HL-60/S4 (cell line): Measurements from ENCODE around the gene AMDHD2.
"Not testable (repeated sequence)": the region's sequence is repeated elsewhere in the genome, so short reads cannot be mapped to it uniquely, and the experiment has no call there.

ENCODE experiments used
- in situ Hi-C: fragments of 300-500 bp; cut with MboI; formaldehyde crosslinking; loops from 2 replicates; pipeline ENCODE4 v1.14.3; 2022; ENCODE audit warnings: low sequenced_read_pairs

Gene AMDHD2

DNA sequence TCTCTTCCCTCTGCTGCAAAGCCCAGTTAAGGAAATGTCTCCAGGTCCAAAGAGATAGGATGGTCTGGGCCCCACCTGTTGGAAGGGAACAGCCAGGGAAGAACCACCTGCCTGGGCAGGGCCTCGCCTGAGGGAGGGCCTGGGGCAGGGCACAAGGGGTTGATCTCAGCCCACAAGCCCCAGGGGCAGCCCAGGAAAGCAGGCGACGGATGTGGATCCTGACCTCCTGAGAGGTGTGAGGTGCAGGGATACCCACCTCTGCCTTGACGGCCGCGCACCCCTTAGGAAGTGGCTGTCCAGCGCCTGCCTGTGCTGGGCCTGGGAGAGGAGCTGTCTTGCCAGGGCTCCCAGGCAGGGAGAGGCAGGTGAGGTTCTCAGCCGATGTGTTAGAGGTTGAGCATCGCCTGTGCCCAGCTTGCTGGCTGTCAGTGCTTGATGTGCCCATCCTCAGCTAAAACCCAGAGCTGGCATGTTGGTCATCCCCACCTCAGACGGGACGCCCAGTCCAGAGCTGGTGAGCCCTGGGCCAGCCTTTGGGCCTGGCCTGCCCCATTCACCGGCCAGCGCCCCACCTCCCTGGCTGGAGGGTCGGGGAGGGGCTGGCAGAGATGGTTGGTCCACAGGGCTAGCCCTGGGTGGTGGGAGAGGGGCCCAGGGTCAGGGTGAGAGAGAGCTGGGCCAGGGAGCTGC is 10.6 kb downstream of the AMDHD2 start:
- in situ Hi-C loops: no loop called here

DNA sequence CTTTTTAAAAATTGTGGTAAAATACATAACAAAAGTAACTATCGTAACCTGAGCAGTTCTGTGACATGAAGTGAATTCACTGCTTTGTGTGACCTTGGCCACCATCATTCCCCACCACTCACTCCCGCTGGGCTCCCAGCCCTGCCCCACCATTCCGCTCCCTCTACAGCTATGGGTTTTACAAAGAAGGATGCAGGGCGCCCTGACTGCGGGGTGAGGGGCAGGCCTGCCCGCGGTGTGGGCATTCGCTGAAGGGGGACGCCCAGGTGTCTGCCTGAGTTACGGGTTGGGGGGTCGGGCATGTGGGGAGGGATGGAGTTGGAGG is 11.2 kb downstream of the AMDHD2 start, which contains the start of gene CEMP1:
Gene CEMP1, minus strand, starts transcription at position 38 of the 325 bp plus-strand sequence. CDS start 335 bp downstream, outside the sequence.
- in situ Hi-C loops: no loop called here

DNA sequence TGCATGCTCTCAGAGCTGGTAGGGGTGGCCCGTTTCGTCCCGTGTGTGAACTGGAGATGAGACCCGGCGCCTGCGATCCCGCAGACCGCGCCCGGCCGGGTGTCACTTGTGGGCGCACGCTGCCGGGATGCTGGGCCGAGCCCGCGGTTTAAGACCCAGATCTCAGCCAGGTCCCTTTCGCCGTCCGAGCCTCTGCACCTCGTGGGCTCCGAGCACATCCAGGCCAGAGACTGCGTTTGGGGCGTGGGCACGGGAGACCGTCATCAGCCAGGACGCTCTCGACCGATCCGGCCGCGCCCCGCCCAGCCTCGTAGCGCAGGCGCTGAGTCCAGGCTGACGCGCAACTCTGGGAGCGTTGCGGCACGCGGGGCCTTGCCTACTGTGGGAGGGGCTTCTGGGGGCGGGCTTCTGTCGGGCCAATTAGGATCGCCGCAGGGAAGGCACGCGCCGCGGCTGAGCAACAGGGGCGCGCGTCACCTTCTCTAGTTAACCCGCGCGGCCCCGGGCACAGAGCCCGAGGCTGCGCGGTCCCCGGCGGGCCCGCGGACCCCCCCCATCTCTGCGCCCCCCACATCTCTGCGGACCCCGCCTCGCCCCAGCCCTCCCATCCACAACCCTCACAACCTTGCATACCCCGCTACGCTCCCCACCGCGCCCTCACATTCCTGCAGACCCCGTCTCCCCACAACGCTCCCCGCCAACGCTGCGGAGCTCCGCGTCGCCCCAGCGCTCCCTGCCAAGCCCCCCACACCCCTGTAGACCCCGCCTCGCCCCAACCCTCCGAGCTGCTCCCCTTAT is 11.7 kb downstream of the AMDHD2 start:
- in situ Hi-C loops: no loop called here

DNA sequence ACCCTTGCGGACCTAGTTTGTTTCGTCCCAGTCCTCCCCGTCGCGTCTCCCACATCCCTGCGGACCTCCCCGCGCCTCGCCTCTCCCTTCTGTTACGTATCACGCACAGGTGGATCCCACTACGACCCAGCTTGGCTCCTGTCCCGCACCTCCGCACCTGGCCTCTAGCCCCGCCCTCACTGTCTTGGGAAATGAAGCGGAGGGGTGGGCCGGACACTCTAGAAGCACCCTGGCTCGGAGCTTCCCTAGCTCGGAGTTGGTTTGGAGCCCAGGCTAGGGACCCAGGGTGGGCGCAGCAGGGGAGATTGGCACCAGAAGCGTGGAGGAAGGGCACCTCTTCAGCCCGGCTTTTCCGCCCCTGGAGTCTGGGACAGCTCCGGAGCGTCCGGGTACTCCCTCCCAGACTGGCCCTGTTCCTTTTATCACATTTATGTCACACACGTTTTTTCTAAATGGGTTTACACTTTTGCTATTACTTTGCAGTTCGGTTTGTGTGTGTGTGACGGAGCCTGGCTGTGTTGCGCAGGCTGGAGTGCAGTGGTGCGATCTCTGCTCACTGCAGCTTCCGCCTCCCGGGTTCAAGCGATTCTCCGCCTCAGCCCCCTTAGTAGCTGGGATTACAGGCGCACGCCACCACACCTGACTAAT is 12.4 kb downstream of the AMDHD2 start:
- in situ Hi-C loops: no loop called here

DNA sequence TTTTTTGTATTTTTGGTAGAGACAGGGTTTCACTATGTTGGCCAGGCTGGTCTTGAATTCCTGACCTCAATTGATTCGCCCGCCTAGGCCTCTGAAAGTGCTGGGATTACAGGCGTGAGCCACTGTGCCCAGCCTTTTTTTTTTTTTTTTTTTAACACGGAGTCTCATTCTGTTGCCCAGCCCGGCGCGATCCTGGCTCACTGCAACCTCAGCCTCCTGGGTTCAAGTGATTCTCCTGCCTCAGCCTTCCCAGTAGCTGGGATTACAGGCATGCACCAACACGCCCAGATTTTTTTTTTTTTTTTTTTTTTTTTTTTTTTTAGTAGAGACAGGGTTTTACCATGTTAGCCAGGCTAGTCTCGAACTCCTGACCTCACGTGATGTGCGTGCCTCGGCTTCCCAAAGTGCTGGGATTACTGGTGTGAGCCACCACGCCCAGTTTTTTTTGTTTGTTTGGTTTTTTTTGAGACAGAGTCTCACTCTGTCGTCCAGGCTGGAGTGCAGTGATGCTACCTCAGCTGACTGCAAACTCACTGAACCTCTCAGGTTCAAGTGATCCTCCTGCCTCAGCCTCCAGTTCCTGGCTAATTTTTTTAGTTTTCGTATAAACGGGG is 13.1 kb downstream of the AMDHD2 start:
- in situ Hi-C loops: not testable (repeated sequence)

DNA sequence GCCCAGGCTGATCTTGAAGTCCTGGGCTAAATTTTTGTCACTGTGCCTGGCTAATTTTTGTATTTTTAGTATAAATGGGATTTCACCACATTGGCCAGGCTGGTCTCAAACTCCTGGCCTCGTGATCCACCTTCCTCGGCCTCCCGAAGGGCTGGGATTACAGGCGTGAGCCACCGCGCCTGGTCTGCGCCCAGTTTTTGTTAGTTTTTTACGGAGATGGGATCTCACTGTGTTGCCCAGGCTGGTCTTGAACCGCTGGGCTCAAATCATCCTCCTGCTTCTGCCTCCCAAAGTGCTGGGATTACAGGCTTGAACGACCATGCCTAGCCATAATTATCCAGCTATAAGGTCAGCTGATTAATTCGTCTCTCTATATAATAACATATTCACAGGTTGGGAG is 13.7 kb downstream of the AMDHD2 start:
- in situ Hi-C loops: no loop called here

DNA sequence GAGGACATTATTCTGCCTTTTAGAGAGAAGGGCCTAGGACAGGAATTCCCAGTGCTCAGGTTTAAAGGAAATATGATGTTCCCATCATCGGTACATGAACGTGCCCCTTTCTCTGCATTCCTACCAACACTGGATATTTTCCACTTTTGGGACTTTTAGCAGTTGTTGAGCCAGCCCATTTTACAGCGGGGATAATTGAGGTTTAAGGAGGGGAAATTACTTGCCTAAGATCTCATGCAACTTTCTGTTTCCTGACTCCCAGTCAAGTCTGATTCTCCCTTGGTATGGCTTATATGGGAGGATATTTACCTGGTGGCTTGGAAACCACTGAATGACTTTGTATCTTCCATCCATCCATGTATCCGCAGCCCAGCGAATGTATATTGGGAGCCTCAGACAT is 14.2 kb downstream of the AMDHD2 start:
- in situ Hi-C loops: not testable (repeated sequence)

DNA sequence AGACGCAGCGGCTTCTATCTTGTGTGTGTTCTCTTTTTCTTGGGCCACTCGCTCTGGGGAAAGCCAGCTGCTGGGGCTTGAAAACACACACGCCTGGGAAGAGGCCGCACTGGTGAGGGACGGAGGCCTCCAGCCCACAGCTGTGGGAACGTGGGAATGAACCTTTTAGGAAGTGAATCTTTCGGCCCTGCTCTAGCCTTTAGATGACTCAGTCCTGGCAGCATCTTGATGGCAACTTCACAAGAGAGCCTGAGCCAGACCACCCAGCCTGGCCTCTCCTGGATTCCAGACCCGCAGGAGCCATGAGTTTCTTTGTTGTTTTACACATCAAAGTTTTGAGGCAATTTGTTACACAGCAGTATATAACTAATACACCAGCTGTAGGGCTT is 15.4 kb downstream of the AMDHD2 start:
- in situ Hi-C loops: no loop called here

DNA sequence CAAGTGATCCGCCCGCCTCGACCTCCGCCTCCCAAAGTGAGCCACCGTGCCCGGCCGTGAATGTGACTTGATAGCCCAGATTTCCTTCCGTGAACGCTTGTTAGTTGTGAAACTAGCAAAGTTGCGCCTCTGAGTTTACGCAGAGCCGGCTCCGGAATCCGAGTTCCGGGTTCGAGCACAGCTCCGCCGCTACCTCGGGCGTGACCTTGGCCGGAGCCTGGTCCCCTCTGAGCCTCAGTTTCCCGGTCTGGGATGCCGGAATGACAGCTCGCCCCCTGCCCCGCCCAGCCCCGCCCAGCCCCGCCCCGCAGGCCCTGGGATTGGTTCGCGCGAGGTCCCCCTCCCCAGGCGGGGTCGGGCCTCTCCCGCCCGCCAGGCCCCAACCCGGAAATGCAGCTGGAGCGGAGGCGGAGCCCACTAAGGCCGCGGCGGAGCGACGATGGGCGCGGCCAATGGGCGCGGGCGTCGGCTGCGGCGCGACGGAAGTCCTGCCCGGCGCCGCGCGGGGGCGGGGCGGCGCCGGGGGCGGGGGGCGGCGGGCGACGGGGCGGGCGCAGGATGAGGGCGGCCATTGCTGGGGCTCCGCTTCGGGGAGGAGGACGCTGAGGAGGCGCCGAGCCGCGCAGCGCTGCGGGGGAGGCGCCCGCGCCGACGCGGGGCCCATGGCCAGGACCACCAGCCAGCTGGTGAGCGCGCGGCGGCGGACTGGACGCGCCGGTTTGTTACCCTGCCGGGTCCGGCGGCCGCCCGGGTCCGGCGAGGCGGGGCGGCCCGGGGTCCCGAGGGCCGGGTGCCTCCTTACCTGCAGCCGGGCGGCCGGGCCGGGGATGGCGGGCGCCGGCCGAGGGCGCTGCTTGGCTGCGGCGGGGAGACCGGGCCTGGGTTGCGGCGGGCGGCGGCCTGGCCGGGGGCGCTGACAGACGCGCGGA is 17.5 kb downstream of the AMDHD2 start, which contains the start of gene PDPK1:
Gene PDPK1, plus strand, starts transcription at position 571 of the 929 bp plus-strand sequence. Its CDS starts 92 bp downstream, at position 663.
- in situ Hi-C loops: no loop called here

DNA sequence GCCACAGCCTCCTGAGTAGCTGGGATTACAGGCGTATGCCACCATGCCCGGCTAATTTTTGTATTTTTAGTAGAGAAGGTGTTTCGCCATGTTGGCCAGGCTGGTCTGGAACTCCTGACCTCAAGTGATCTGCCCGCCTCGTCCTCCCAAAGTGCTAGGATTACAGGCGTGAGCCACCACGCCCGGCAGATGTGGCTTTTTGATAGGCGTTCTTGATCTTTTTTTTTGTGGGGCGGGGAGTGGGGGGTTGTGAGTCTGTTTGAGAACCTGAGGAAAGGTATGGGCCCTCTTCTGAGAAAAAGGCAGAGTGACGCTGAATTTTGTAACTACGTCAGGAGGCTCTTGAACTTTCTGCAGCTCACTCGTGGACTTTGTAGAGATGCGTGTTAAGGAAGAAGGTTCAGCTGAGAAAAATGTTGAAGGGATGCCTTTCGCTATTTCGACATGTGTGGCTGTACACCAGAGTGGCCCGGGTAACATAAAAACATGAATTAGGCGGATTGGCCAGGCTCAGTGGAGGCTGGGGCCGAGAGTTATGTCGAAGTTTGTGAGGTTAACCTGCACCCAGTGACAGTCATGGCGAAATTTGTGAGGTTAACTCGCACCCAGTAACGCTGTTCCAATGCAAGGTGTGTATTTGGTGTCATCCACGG is 19.1 kb downstream of the AMDHD2 start:
- in situ Hi-C loops: not testable (repeated sequence)

DNA sequence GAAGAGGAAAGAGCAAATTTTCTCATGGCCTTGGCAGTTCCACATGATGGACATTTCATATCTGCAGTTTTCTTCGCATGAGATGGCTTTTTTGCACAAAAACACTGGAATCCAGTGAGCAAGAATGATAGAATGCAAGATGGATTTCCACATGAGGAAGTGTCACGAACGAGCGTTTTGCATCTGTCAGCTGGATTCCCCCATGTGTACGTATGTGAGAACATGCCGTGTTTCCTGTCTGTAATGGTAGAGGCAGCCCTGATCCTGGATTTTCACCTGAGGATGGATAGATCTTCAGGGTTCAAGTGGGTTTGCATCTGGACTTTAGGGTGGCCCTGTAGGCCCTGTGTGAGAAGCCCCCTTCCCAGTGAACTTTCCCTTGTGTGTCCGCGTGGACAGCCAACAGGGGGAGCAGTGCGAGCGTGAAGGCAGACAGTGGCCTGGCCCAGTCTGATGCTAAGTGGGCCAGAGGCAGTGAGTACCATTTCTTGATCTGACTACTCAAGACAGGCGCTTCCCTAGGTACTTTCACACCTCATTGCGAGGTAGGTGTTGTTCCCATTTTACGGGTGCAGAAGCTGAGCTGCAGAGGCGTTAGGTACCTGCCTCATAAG is 19.8 kb downstream of the AMDHD2 start:
- in situ Hi-C loops: not testable (repeated sequence)

DNA sequence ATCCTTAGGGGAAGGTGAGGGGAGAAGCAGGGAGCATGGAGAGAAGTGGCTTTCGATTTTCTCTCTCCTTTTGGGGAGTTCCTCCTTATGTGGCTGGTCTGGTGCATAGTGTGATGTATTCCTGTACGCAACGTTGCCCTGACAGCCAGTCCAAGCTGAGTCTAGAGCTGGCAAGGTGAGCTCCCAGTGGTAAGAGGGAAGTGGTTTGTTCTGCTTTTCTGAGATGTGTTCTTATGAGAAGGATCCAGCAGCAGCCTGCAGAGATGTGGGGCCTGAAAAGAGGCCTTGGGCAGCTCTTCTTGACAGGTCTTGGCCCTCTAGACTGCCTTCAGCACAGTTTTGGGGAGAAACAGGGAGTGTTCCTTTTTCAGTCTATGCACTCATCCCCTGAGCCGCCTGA is 20.7 kb downstream of the AMDHD2 start:
- in situ Hi-C loops: not testable (repeated sequence)

DNA sequence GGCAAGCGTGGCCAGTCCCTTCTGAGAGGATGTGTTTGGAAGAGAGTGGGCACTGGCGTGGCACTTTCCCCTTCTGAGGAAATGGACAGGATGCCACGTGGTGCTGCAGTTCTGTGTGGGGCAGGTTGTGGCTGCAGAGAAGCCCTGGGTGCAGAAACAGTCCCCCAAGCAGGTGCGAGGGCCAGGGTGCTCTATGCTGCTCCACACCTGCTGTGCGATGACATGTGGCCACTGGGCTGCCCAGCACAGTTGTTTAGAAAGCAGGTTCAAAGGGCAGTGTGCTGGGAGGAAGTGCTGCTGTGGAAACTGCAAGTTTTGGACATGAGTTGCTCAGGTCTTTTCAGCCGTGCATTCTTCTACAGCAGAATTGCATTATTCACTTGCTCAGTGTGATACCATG is 21.2 kb downstream of the AMDHD2 start:
- in situ Hi-C loops: not testable (repeated sequence)

DNA sequence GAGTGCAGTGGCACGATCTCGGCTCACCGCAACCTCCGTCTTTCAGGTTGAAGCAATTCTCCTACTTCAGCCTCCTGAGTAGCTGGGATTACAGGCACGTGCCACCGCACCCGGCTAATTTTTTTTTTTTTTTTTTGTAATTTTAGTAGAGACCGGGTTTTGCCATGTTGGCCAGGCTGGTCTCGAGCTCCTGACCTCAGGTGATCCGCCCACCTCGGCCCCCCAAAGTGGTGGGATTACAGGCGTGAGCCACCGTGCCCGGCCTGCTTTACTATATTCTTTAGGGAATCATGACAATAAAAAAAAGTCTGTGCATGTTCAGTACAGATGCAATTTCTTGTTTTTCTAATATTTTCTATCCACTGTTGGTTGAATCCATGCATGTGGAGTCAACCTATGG is 23.6 kb downstream of the AMDHD2 start:
- in situ Hi-C loops: not testable (repeated sequence)

DNA sequence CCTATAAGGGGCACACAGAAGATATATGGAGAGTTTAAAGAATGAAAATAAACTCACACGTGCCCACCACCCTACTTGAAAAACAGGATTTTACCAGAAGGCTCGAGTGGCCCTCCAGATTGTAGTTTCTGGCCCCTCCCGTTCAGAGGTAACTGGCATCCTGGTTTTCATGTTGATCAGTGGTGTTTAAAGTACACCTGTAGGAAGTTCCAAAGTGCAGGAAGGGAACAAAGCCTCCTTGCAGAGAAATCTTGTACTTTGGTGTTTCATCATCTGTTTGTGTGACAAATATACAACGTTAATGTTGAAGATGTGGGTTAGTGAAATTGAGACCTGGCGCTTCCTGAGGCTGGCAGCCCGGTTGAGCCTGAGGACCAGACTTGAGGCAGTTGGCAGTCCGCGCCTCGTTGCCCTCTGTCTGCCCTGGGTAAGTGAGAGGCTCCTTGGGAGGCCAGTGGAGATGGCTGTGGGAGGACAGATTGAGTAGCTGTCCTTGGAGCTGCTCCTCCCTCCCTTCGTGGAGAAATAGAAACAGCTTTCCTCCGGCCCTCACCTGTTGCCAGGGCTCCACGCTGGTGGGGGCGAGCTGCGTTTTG is 30.2 kb downstream of the AMDHD2 start:
- in situ Hi-C loops: not testable (repeated sequence)

DNA sequence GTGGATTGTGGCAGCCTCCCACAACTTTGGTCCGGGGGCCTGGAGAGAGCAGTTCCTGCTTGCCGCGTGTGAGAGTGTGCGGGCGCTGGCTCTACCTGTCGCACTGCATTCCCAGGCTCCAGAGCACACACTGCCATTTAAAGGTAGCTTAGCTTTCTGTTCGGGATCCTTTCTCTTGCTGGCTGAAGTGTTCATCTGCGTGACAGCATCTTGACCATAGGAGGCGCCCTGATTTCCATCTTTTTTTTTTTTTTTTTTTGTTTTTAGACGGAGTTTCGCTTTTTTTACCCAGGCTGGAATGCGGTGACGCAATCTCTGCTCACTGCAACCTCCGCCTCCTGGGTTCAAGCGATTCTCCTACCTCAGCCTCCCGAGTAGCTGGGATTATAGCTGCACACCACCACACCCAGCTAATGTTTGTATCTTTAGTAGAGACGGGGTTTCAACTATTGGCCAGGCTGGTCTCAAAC is 31.3 kb downstream of the AMDHD2 start:
- in situ Hi-C loops: not testable (repeated sequence)

DNA sequence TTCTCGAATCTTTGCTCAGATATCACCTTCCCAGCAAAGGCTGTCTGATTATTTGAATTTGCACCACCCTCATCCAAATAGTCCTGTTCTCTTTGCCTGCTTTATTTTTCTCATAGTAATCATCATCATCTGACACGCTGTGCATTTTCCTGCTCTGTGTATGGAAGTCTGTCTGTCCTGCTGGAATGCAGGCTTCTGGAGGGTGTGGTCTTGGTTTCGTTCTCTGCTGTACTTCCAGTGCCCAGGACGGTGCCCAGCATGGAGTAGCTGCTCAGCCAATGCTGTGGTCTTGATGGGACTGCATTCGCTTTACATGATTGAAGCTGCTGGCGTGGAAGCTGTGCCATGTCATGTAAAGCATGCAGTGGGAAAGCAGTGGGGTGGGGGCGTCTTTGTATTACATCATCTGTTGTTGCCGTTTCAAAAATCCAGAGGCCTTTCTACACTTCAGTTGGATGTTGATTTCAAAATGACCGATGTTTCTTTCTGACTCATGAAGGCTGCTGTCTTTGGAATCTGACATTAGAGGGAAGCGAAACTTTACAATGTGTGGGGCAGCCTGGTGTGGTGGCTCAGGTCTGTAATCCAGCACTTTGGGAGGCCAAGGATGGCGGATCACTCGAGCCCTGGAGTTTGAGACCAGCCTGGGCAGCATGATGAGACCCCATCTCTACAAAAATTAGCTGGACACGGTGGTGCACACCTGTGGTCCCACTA is 34.7 kb downstream of the AMDHD2 start:
- in situ Hi-C loops: not testable (repeated sequence)

DNA sequence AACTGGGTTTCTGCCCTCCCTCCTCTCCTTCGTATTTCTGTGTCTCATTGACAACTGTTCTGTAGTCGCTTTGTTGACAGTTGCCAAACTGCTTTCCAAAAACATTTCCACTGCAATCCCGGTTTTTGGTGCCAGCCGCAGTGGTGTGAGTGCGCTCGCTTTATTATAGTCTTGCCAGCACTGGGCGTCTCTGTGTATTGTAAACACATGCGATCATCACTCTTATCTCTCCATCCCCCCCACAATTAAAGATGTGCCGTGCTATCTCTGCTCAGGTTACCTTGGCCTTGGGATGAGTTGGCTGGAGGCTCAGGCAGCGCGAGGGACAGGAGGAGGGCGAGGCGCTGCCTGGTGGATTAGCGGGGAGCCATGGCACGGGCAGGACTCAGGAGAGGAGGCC is 37.0 kb downstream of the AMDHD2 start:
- in situ Hi-C loops: not testable (repeated sequence)
